ENCODE measurements around the gene IST1.

The IST1 gene

DNA sequence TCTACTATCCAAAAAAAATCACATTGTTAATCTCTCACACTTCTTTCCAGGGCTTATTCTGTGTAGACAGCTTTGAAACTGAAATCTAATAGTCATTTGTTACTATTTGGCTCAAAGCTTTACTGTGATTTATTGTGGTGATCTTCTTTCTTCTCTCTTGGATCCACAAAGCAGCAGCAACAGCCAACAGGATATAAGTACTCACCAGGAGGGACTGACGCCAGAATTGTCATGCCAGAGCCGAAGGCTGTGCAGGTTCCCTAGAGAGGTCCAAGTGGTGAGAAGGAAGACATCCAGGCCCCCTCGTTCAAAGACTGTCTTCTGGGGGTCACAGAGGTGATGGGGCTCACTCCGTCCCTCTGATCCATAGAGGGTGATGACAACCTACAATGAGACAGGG lies 71.6 kb downstream of the IST1 start:
- DNase-seq, result no peak

DNA sequence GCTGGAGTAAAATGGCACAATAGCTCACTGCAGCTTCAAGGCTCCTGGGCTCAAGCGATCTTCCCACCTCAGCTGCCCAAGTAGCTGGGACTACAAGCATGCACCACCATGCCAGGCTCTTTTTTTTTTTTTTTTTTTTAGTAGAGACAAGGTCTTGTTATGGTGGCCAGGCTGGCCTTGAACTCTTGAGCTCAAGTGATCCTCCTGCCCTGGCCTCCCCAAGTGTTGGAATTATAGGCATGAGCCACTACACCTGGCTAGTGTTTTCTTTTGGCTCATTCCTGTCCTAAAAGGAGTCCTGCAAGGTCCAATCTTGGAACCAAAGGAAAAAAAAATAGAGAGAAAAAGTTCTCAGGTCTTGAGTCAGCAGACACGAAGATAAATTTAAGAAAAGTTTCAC lies 74.0 kb downstream of the IST1 start:
- DNase-seq, result no peak

DNA sequence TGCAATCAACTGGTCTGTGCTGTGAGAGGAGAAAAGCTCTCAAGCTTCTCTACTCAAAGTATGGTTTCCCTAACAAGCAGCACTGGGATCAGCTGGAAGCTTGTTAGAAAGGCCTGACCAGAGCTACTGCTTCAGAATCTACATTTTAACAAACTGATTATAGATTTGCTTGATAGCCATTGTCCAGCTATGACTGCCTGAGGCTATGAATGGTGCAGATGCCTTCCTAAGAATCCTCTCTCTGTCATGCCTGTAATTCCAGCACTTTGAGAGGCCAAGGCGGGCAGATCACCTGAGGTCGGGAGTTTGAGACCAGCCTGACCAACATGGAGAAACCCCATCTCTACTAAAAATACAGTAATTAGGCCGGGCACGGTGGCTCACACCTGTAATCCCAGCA lies 76.2 kb downstream of the IST1 start:
- DNase-seq, result no peak

DNA sequence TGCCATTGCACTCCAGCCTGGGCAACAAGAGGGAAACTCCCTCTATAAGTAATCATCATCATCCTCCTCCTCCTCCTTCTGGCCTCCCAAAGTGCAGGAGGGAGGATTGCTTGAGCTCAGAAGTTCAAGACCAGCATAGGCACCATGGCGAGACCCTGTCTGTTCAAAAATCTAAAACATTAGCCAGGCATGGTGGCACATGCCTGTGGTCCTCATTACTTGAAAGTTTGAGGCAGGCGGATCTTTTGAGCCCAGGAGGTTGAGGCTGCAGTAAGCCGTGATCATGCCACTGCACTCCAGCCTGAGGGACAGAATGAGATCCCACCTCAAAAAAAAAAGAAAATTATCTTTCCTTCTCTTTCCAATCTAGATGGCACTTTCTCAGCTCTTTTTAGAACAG lies 77.0 kb downstream of the IST1 start:
- no peak for DNase-seq

DNA sequence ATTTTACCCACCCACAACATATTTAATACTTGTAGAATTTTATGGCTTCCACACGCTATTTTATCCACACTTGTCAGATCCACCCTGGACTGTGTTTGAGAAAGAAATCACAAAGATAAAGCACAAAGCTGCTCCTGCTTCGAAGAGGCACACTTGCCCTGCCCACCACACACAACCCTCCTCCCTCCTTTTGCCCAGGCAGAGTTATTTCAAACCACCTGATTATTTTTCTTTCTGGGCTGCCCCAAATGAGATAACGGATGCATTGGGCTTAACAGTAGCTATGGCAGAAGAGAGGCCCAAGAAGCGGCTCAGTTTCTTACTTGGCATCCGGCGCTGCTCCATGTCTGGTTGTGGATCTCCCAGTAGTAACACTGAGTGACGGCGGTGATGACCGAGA lies 77.7 kb downstream of the IST1 start:
- DNase-seq, result no peak

DNA sequence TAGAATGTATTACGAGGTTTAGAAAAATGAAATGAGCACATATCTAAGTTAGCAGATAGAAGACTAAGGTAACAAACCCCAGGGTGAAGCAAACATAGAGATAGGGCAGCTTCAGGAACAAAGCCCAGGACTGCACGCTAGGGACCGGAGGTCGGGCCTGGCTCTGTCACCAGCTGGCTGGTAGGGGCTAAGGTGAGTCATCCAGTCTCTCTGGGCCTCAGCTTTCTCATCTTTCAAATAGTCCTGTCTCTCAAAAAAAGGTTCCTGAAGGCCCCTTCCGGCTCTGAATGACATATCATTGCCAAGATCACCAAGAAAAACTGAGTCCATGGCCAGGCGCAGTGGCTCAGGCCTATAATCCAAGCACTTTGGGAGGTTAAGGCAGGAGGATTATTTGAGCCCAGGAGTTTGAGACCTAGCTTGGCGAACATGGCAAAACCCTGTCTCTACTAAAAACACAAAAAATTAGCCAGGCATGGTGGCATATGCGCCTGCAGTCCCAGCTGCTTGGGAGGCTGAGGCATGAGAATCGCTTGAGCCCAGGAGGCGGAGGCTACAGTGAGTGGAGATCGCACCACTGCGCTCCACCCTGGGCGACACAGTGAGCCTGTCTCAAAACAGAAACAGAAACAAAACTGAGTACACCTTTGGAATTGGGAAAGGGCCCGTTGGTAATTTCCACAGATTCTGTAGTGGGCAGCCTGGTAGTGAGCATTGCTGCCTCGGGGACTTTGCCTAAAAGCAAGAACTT lies 78.9 kb downstream of the IST1 start:
- DNase-seq, result no peak
